ENCODE results near the gene YES1.
A peak's percentile ranks its signal among the peaks of the same experiment; 100 is the strongest.
"Not testable (repeated sequence)": the region's sequence is repeated elsewhere in the genome, so short reads cannot be mapped to it uniquely, and the experiment has no call there.

The YES1 gene

DNA sequence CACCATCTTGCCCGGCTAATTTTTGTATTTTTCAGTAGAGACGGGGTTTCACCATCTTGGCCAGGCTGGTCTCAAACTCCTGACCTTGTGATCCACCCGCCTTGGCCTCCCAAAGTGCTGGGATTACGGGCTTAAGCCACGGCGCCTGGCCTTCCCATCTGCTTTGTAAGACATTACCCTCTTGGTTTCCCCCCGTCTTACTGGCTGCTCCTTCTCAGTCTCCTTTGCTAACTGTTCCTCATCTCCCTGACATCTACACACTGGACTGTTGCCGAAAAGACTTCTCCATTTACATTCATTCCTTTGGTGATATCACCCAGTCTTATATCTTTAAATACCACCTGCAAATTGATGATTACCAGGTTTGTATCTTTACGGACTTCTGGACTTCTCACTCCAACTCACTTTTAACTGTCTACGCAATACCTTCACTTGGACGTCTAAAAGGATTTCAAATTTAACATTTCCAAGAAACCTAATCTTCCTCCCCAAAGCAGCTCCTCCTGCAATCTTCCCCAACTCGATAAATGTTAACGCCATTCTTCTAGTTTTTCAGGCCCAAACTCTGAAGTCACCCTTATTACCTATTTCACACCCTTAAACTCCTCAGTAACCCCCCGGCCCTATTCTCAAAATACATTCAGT is 37.9 kb downstream of the YES1 start:
- TF ChIP-seq, protein P1, sequence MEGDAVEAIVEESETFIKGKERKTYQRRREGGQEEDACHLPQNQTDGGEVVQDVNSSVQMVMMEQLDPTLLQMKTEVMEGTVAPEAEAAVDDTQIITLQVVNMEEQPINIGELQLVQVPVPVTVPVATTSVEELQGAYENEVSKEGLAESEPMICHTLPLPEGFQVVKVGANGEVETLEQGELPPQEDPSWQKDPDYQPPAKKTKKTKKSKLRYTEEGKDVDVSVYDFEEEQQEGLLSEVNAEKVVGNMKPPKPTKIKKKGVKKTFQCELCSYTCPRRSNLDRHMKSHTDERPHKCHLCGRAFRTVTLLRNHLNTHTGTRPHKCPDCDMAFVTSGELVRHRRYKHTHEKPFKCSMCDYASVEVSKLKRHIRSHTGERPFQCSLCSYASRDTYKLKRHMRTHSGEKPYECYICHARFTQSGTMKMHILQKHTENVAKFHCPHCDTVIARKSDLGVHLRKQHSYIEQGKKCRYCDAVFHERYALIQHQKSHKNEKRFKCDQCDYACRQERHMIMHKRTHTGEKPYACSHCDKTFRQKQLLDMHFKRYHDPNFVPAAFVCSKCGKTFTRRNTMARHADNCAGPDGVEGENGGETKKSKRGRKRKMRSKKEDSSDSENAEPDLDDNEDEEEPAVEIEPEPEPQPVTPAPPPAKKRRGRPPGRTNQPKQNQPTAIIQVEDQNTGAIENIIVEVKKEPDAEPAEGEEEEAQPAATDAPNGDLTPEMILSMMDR (conservative IDR thresholded peaks at IDR 0.05; ENCODE audit: control insufficient read depth, insufficient read depth, low read depth, low read length): no peak

GRCh38 chr18:770583-770961 is 41.5 kb downstream of the YES1 start:
- TF ChIP-seq, protein P1 (conservative IDR thresholded peaks at IDR 0.05; ENCODE audit: control insufficient read depth, insufficient read depth, low read depth, low read length): no peak

More for the DNA sequence above, 37.9 kb downstream of the YES1 start:
- DNase-seq (ENCODE audit: low read depth): no peak
- H3K4me3 ChIP-seq (ENCODE audit: control insufficient read depth, low read depth, low read length): no peak overlapping the region

GRCh38 chr18:767961-768360 is 44.1 kb downstream of the YES1 start:
- no peak overlapping the region for H3K4me3 ChIP-seq (ENCODE audit: control insufficient read depth, low read depth, low read length)
- TF ChIP-seq, protein P1 (conservative IDR thresholded peaks at IDR 0.05; ENCODE audit: control insufficient read depth, insufficient read depth, low read depth, low read length): no peak
- no peak for DNase-seq (ENCODE audit: low read depth)

More at GRCh38 chr18:770583-770961, 41.5 kb downstream of the YES1 start:
- no peak overlapping the region for H3K4me3 ChIP-seq (ENCODE audit: control insufficient read depth, low read depth, low read length)
- DNase-seq (ENCODE audit: low read depth): no peak

DNA sequence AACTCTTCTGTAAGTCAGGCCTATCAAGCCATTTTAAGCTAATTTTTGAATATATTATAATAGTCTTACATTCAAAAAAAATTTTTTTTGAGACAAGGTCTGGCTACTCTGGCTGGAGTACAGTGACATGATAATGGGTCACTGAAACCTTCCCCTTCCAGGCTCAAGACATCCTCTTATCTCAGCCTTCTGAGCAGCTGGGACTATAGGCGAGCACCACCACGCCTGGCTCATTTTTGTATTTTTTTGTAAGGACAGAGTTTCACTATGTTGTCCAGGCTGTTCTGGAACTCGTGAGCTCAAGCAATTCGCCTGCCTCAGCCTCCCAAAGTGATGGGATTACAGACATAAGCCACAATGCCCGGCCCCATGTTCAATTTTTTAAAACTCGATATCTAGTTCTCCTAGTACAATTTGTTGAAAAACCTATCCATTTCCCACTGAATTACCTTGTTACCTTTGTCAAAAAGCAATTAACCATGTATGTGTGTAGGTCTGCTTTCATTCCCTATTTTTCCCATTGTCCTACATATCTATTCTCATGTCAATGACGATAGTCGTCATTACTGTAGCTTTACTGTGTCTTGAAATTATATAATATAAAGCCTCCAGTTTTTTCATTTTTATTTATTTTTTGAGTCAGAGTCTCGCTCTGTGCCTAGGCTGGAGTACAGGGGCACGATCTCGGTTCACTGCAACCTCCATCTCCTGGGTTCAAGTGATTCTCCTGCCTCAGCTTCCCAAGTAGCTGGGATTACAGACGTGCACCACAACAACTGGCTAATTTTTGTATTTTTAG is 44.8 kb downstream of the YES1 start:
- TF ChIP-seq, protein P1 (conservative IDR thresholded peaks at IDR 0.05; ENCODE audit: control insufficient read depth, insufficient read depth, low read depth, low read length): no peak
- DNase-seq (ENCODE audit: low read depth): no peak
- no peak overlapping the region for H3K4me3 ChIP-seq (ENCODE audit: control insufficient read depth, low read depth, low read length)

DNA sequence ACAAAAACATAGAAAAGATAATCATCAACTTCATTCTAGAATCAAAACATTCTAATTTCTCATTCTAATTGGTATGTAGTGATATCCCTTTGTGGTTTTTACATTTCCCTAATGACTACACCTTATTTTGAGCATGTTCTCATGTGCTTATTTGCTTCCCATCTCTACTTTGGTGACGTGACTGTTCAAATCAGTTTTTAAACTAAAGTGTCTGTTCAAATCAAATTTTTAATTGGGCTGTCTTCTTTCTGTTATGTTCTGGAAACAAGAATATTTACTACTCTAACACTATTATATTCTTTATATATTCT is 45.5 kb downstream of the YES1 start:
- H3K4me3 ChIP-seq (ENCODE audit: control insufficient read depth, low read depth, low read length): no peak overlapping the region
- TF ChIP-seq, protein P1 (conservative IDR thresholded peaks at IDR 0.05; ENCODE audit: control insufficient read depth, insufficient read depth, low read depth, low read length): no peak
- no peak for DNase-seq (ENCODE audit: low read depth)

DNA sequence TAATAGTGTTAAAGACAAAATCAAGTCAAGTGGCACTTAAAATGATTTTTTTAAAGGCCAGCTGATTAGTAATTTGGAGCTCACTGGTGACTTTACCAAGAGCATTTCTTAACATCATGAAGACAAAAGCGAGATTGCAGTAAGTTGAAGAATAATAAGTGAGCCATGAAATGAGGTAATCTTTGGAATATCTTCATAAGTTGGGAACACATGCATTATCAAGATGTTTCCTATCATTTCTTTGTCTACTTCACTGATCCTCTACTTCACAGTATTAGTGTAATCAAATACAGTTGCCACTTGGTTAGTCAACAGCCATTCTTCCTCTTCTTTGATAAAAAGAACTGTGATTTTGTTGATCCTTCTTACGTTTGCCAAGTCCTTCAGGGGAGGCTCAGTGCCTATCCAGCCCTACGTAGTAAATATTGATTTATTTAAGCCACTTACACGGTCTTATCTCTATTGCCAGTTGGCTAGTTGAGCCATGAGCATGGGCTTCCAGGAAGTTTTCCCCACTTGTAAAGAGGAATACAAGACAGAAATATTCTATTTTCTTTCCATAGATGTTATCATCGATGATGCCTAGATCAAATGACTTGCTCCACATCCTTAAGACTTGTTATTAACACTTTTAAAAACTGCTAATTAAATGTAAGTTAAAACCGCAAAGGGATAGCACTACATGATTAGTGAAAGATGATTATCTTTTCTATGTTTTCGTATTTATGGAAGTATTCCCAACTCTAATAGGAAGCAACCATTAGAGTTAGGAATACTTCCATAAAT is 46.1 kb downstream of the YES1 start:
- TF ChIP-seq, protein P1 (conservative IDR thresholded peaks at IDR 0.05; ENCODE audit: control insufficient read depth, insufficient read depth, low read depth, low read length): no peak
- H3K4me3 ChIP-seq (ENCODE audit: control insufficient read depth, low read depth, low read length): no peak overlapping the region
- peak; percentile 13 for DNase-seq (ENCODE audit: low read depth)

GRCh38 chr18:759864-760263 is 52.2 kb downstream of the YES1 start:
- not testable (repeated sequence) for H3K4me3 ChIP-seq (ENCODE audit: control insufficient read depth, low read depth, low read length); DNase-seq (ENCODE audit: low read depth)
